ENCODE measurements around the gene DCTN2. TPM values are rescaled to one million over a fixed set of nuclear protein-coding genes. Genes with fewer than 3 reads are reported as not detected.
"Not testable (repeated sequence)": the region's sequence is repeated elsewhere in the genome, so short reads cannot be mapped to it uniquely, and the experiment has no call there.

The DCTN2 gene
- total RNA-seq (2014; rRNA removed; shearing (Covaris generic)), result 76.6 and 109 TPM in 2 replicates

GRCh38 chr12:57546438-57547287 is at the start of gene DCTN2:
TSS of gene DCTN2 (minus strand) at chr12:57547192. CDS start at chr12:57547063, 129 bp downstream.
- DNase-seq (ENCODE audit: low spot score), result peak; percentile 91

GRCh38 chr12:57593187-57593586 is 46.2 kb upstream of the DCTN2 start:
- DNase-seq (ENCODE audit: low spot score), result no peak

GRCh38 chr12:57592551-57593165 is 45.7 kb upstream of the DCTN2 start:
- no peak for DNase-seq (ENCODE audit: low spot score)

GRCh38 chr12:57591782-57592325 is 44.9 kb upstream of the DCTN2 start:
- DNase-seq (ENCODE audit: low spot score), result no peak

- DNase-seq (ENCODE audit: low spot score), result peak; percentile 52
Observed at GRCh38 chr12:57590864-57591781, 44.1 kb upstream of the DCTN2 start, which contains the start of gene PIP4K2C. TSS of gene PIP4K2C (plus strand) at chr12:57591192. CDS start at chr12:57591290, 98 bp downstream.

GRCh38 chr12:57590479-57590863 is 43.5 kb upstream of the DCTN2 start:
- no peak for DNase-seq (ENCODE audit: low spot score)

- DNase-seq (ENCODE audit: low spot score), result not testable (repeated sequence)
Observed at GRCh38 chr12:57588951-57589610, 42.1 kb upstream of the DCTN2 start.

GRCh38 chr12:57586832-57587429 is 39.9 kb upstream of the DCTN2 start:
- DNase-seq (ENCODE audit: low spot score), result no peak

GRCh38 chr12:57586128-57586527 is 39.1 kb upstream of the DCTN2 start:
- no peak for DNase-seq (ENCODE audit: low spot score)

GRCh38 chr12:57585156-57585555 is 38.2 kb upstream of the DCTN2 start:
- no peak for DNase-seq (ENCODE audit: low spot score)

- no peak for DNase-seq (ENCODE audit: low spot score)
Observed at GRCh38 chr12:57584690-57585089, 37.7 kb upstream of the DCTN2 start.

GRCh38 chr12:57584050-57584449 is 37.1 kb upstream of the DCTN2 start:
- DNase-seq (ENCODE audit: low spot score), result no peak

- DNase-seq (ENCODE audit: low spot score), result peak; percentile 69
Observed at GRCh38 chr12:57583008-57583831, 36.2 kb upstream of the DCTN2 start.

GRCh38 chr12:57582440-57582839 is 35.4 kb upstream of the DCTN2 start:
- DNase-seq (ENCODE audit: low spot score), result no peak

- no peak for DNase-seq (ENCODE audit: low spot score)
Observed at GRCh38 chr12:57581802-57582201, 34.8 kb upstream of the DCTN2 start.

GRCh38 chr12:57580466-57580795 is 33.4 kb upstream of the DCTN2 start:
- no peak for DNase-seq (ENCODE audit: low spot score)

- DNase-seq (ENCODE audit: low spot score), result no peak
Observed at GRCh38 chr12:57579677-57580465, 32.9 kb upstream of the DCTN2 start.

GRCh38 chr12:57579011-57579410 is 32.0 kb upstream of the DCTN2 start:
- DNase-seq (ENCODE audit: low spot score), result no peak
